Measurements from ENCODE around the gene MRPS10. TPM values are rescaled to one million over a fixed set of nuclear protein-coding genes. Genes with fewer than 3 reads are reported as not detected.

MRPS10 gene
- total and polyA plus RNA-seq, 10 of the 15 experiments (the other 5 are each of a cell fraction or from before 2014, with no cell fraction given), result 28.5 to 83.3 (median 52.8) TPM

GRCh38 chr6:42250274-42250931, 32.7 kb upstream of the MRPS10 start:
- 86% methylated on average over 10 of the region's 10 CpGs for WGBS (ENCODE audit: insufficient coverage, insufficient replicate concordance, low lambda C conversion rate, missing lambda C conversion rate)
- H3K27me3 ChIP-seq (replicated peaks in 1 of 2; ENCODE audit: control insufficient read depth in 2 of 2, insufficient read depth in 2 of 2, low read length in 1 of 2), result no peaks in the 10 kb centered on the region
- ChIA-PET SMC1A (ENCODE audit: uncharacterized antibody, unreplicated experiment) (no interaction called here), POLR2A (no interaction called here), CTCF (interaction anchor here (0.8 kb wide), 1 partner anchor 9 kb away, joined by 3 read pairs; no protein-coding TSS in a partner anchor), RAD21 (ENCODE audit: unreplicated experiment) (no interaction called here)
- TF ChIP-seq PKNOX1 (IDR thresholded peaks at IDR 0.05), result no peak
- no peak for TF ChIP-seq ZBTB11 (CRISPR knock-in tag; IDR thresholded peaks at IDR 0.05)
- TF ChIP-seq CBX5 (IDR thresholded peaks at IDR 0.05; ENCODE audit: low read depth), result no peak
- TF ChIP-seq SKIL (IDR thresholded peaks at IDR 0.05; ENCODE audit: low read depth, poor library complexity, severe bottlenecking), result no peak
- TF ChIP-seq ZNF217 (IDR thresholded peaks at IDR 0.05), result no peak
- TF ChIP-seq SIN3A (IDR thresholded peaks at IDR 0.05; ENCODE audit: low read depth, low read length), result no peak
- no peak for TF ChIP-seq TAF1 (IDR thresholded peaks at IDR 0.05; ENCODE audit: borderline replicate concordance, low read depth, low read length)
- no peak for TF ChIP-seq ESRRA (IDR thresholded peaks at IDR 0.05; ENCODE audit: low read length)
- TF ChIP-seq NR2C1 (IDR thresholded peaks at IDR 0.05), result no peak
- TF ChIP-seq TCF7 (IDR thresholded peaks at IDR 0.05; ENCODE audit: borderline replicate concordance), result no peak
- no peak for TF ChIP-seq PML (IDR thresholded peaks at IDR 0.05; ENCODE audit: low read length)
- H3K79me2 ChIP-seq (ENCODE audit: control insufficient read depth, insufficient read depth, low read length), result no peaks in the 10 kb centered on the region
- H3K9me3 ChIP-seq (replicated peaks; ENCODE audit: control insufficient read depth, insufficient read depth, low read length), result no peaks in the 10 kb centered on the region
- ATAC-seq (no peak), FAIRE-seq (no peak), DNase-seq (ENCODE audit: low read depth, low spot score) (no peak)
- H4K20me1 ChIP-seq (ENCODE audit: control insufficient read depth, insufficient read depth), result no peaks in the 10 kb centered on the region
- H3K4me2 ChIP-seq (ENCODE audit: control insufficient read depth, insufficient read depth), result no peak overlapping the region
- in situ Hi-C loops (cut with MboI) (no loop called here), intact Hi-C loops (cut with micrococcal nuclease; ENCODE audit: unreplicated experiment) (no loop called here)
- H3K36me3 ChIP-seq (ENCODE audit: control insufficient read depth in 2 of 2, insufficient read depth in 2 of 2, low read length in 1 of 2), result no peaks in the 10 kb centered on the region
- no TSS peak for BruUV-seq (replicated peaks)
- H3K9ac ChIP-seq (ENCODE audit: control insufficient read depth, insufficient read depth, low read length), result no peak overlapping the region
- no peak overlapping the region for H3K4me3 ChIP-seq
- H2AFZ ChIP-seq (ENCODE audit: control insufficient read depth, low read depth, low read length), result no peak overlapping the region
- H3K27ac ChIP-seq (ENCODE audit: control insufficient read depth, insufficient read depth), result no peak overlapping the region
- no peaks in the 10 kb centered on the region for H3K4me1 ChIP-seq (ENCODE audit: control insufficient read depth, insufficient read depth, low read length)

All from GM12878 (cell line).